ENCODE results near the gene CHAC1. TPM values are rescaled to one million over a fixed set of nuclear protein-coding genes. Genes with fewer than 3 reads are reported as not detected.

Gene CHAC1
- total RNA-seq, 2 donors from 2014 or later: 6.8 to 9.0 TPM

DNA sequence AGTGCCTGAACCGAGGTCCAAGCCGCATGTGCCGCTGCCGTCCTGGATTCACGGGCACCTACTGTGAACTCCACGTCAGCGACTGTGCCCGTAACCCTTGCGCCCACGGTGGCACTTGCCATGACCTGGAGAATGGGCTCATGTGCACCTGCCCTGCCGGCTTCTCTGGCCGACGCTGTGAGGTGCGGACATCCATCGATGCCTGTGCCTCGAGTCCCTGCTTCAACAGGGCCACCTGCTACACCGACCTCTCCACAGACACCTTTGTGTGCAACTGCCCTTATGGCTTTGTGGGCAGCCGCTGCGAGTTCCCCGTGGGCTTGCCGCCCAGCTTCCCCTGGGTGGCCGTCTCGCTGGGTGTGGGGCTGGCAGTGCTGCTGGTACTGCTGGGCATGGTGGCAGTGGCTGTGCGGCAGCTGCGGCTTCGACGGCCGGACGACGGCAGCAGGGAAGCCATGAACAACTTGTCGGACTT lies 17.0 kb upstream of the CHAC1 start:
- Mint-ChIP-seq H3K4me3 (no peak overlapping the region), H3K27me3 (ENCODE audit: insufficient read depth) (peaks cover 80% of the 10 kb centered on the region), H3K9me3 (no peaks in the 10 kb centered on the region), H3K27ac (no peak overlapping the region), H3K4me1 (peaks cover 20% of the 10 kb centered on the region), H3K36me3 (ENCODE audit: low read depth) (no peaks in the 10 kb centered on the region)
- no peak for DNase-seq
- TF ChIP-seq, protein P1, sequence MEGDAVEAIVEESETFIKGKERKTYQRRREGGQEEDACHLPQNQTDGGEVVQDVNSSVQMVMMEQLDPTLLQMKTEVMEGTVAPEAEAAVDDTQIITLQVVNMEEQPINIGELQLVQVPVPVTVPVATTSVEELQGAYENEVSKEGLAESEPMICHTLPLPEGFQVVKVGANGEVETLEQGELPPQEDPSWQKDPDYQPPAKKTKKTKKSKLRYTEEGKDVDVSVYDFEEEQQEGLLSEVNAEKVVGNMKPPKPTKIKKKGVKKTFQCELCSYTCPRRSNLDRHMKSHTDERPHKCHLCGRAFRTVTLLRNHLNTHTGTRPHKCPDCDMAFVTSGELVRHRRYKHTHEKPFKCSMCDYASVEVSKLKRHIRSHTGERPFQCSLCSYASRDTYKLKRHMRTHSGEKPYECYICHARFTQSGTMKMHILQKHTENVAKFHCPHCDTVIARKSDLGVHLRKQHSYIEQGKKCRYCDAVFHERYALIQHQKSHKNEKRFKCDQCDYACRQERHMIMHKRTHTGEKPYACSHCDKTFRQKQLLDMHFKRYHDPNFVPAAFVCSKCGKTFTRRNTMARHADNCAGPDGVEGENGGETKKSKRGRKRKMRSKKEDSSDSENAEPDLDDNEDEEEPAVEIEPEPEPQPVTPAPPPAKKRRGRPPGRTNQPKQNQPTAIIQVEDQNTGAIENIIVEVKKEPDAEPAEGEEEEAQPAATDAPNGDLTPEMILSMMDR (conservative IDR thresholded peaks at IDR 0.05): no peak
- Histone ChIP-seq H3K9me3 (ENCODE audit: control insufficient read depth, low read length) (no peaks in the 10 kb centered on the region), H3K4me3 (ENCODE audit: low read length) (no peak overlapping the region), H3K9ac (ENCODE audit: extremely low read depth, low read length, poor library complexity, severe bottlenecking) (no peak overlapping the region), H3K27me3 (ENCODE audit: control insufficient read depth, insufficient read depth, low read length, poor library complexity, severe bottlenecking) (peaks cover 65% of the 10 kb centered on the region), H3K36me3 (ENCODE audit: control insufficient read depth, insufficient read depth, low read length) (no peaks in the 10 kb centered on the region), H3K27ac (ENCODE audit: low read depth, low read length) (no peak overlapping the region), H3K4me1 (ENCODE audit: control insufficient read depth, insufficient read depth, low read length) (no peaks in the 10 kb centered on the region)
- WGBS, 2 experiments (ENCODE audit: insufficient coverage in 1 of 2, insufficient read length in 1 of 2): 94% methylated on average over 29 to 31 of the region's 31 CpGs

DNA sequence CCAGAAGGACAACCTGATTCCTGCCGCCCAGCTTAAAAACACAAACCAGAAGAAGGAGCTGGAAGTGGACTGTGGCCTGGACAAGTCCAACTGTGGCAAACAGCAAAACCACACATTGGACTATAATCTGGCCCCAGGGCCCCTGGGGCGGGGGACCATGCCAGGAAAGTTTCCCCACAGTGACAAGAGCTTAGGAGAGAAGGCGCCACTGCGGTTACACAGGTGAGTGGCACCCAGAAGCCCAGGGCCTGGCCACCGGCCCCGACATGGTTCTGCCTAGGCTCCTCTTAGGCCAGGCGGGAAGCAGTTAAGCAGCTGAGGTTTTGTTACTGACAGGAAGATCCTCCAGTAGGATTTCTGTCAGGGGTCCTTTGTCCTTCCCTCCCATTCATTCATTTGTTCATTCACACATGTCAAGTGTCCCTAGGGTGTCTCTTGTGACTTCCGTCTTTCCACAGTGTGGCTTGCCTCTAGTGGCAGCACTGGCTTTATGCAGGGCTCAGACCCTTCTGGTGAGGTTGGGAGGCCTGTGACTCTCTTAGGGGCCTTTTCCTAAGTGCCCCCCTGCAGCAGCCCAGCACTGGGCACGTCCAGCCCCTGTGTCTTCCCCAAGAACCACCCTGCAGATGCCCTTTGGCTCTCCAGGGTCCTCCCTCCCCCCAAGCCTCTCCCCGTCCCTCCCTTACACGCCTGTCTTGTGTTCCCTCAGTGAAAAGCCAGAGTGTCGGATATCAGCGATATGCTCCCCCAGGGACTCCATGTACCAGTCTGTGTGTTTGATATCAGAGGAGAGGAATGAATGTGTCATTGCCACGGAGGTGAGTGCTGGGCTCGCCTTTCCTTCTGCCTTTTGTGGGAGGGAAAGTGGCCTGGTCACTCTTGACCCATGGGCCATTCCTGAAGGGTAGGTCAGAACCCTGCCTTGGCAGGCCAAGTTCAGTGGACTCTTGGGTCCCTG lies 16.3 kb upstream of the CHAC1 start:
- Mint-ChIP-seq H3K27me3 (ENCODE audit: insufficient read depth) (peaks cover 75% of the 10 kb centered on the region), H3K4me1 (peaks cover 14% of the 10 kb centered on the region), H3K27ac (peak overlapping the region; percentile 38), H3K4me3 (no peak overlapping the region), H3K9me3 (no peaks in the 10 kb centered on the region), H3K36me3 (ENCODE audit: low read depth) (no peaks in the 10 kb centered on the region)
- DNase-seq: no peak
- Histone ChIP-seq H3K9me3 (ENCODE audit: control insufficient read depth, low read length) (no peaks in the 10 kb centered on the region), H3K9ac (ENCODE audit: extremely low read depth, low read length, poor library complexity, severe bottlenecking) (no peak overlapping the region), H3K27me3 (ENCODE audit: control insufficient read depth, insufficient read depth, low read length, poor library complexity, severe bottlenecking) (peaks cover 59% of the 10 kb centered on the region), H3K27ac (ENCODE audit: low read depth, low read length) (no peak overlapping the region), H3K36me3 (ENCODE audit: control insufficient read depth, insufficient read depth, low read length) (no peaks in the 10 kb centered on the region), H3K4me3 (ENCODE audit: low read length) (no peak overlapping the region), H3K4me1 (ENCODE audit: control insufficient read depth, insufficient read depth, low read length) (no peaks in the 10 kb centered on the region)
- TF ChIP-seq, protein P1 (conservative IDR thresholded peaks at IDR 0.05): peak; percentile 42
- WGBS, 2 experiments (ENCODE audit: insufficient coverage in 1 of 2, insufficient read length in 1 of 2): 88% methylated on average over 12 to 15 of the region's 15 CpGs

DNA sequence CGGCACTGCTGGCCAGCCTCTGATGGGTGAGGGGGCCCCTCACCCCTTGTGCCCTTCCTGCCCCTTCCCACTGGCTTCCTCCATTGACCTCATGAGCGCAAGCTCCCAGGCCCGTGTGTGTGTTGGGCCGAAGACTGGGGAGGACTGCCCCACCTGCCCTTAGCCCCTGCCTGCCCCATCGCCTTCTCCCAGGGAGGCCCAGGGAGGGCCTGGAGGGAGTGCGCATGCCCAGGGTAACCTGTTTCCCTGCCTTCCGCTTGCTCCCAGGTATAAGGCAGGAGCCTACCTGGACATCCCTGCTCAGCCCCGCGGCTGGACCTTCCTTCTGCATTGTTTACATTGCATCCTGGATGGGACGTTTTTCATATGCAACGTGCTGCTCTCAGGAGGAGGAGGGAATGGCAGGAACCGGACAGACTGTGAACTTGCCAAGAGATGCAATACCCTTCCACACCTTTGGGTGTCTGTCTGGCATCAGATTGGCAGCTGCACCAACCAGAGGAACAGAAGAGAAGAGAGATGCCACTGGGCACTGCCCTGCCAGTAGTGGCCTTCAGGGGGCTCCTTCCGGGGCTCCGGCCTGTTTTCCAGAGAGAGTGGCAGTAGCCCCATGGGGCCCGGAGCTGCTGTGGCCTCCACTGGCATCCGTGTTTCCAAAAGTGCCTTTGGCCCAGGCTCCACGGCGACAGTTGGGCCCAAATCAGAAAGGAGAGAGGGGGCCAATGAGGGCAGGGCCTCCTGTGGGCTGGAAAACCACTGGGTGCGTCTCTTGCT lies 15.3 kb upstream of the CHAC1 start:
- no peaks in the 10 kb centered on the region for H3K9me3 ChIP-seq (ENCODE audit: control insufficient read depth, low read length)
- Mint-ChIP-seq H3K36me3 (ENCODE audit: low read depth) (no peaks in the 10 kb centered on the region), H3K4me1 (peaks cover 10% of the 10 kb centered on the region), H3K9me3 (no peaks in the 10 kb centered on the region), H3K27ac (no peak overlapping the region), H3K27me3 (ENCODE audit: insufficient read depth) (peaks cover 71% of the 10 kb centered on the region), H3K4me3 (no peak overlapping the region)
- H3K27ac ChIP-seq (ENCODE audit: low read depth, low read length): no peak overlapping the region
- TF ChIP-seq, protein P1 (conservative IDR thresholded peaks at IDR 0.05): peak; percentile 67
- no peak overlapping the region for H3K9ac ChIP-seq (ENCODE audit: extremely low read depth, low read length, poor library complexity, severe bottlenecking)
- DNase-seq: peak; percentile 47
- no peaks in the 10 kb centered on the region for H3K36me3 ChIP-seq (ENCODE audit: control insufficient read depth, insufficient read depth, low read length)
- no peak overlapping the region for H3K4me3 ChIP-seq (ENCODE audit: low read length)
- WGBS, 2 experiments (ENCODE audit: insufficient coverage in 1 of 2, insufficient read length in 1 of 2): 73 to 83% methylated on average over 10 to 19 of the region's 19 CpGs
- H3K4me1 ChIP-seq (ENCODE audit: control insufficient read depth, insufficient read depth, low read length): no peaks in the 10 kb centered on the region
- H3K27me3 ChIP-seq (ENCODE audit: control insufficient read depth, insufficient read depth, low read length, poor library complexity, severe bottlenecking): peaks cover 50% of the 10 kb centered on the region

All from endodermal cell (in vitro differentiated cells).